Testis (tissue), 3 donors: ENCODE data around the gene SF3B6. TPM values are rescaled to one million over a fixed set of nuclear protein-coding genes. Genes with fewer than 3 reads are reported as not detected.
"Not testable (repeated sequence)": the region's sequence is repeated elsewhere in the genome, so short reads cannot be mapped to it uniquely, and the experiment has no call there.

Experiments used
- DNase-seq: peaks from one replicate; pipeline ENCODE4 v3.0.0-alpha.2; 2019
- H3K27ac ChIP-seq, 2 donors: fragments of 200-600 bp; sonication (generic); one replicate each; pipeline ENCODE4 v1.5.1; 2019
- H3K27me3 ChIP-seq: fragments of 200-600 bp; sonication (generic); one replicate; pipeline ENCODE4 v1.5.1; 2019
- H3K36me3 ChIP-seq: fragments of 200-600 bp; sonication (generic); one replicate; pipeline ENCODE4 v1.5.1; 2017; ENCODE audit warnings: low read depth; ENCODE audit errors: missing control alignments
- H3K4me1 ChIP-seq: fragments of 200-600 bp; sonication (generic); one replicate; pipeline ENCODE4 v1.5.1; 2019
- H3K4me3 ChIP-seq, 2 donors: fragments of 200-600 bp; sonication (generic); one replicate each; pipeline ENCODE4 v1.5.1; 2017 to 2019
- H3K9me3 ChIP-seq: fragments of 200-600 bp; sonication (generic); one replicate; pipeline ENCODE4 v1.5.1; 2017
- CTCF ChIP-seq, 3 experiments: fragments of 450-650 bp in 2 of 3; fragments of 200-600 bp in 1 of 3; sonication (generic) in 1 of 3; IDR thresholded peaks; one replicate each; pipeline ENCODE4 v1.5.1; 2016 to 2019; ENCODE audit warnings: antibody characterized with exemption in 3 of 3, mild to moderate bottlenecking in 2 of 3, moderate library complexity in 1 of 3
- POLR2A ChIP-seq: fragments of 450-650 bp; IDR thresholded peaks from one replicate; pipeline ENCODE4 v1.6.1; 2017; ENCODE audit warnings: antibody characterized with exemption, mild to moderate bottlenecking, moderate library complexity
- WGBS, 2 donors: methylation state at CpG; one replicate each; pipeline ENCODE4 v1.1.5; 2018; 5-methylcytosine and 5-hydroxymethylcytosine counted together
- intact Hi-C: fragments of 100-400 bp; cut with DNase I; formaldehyde crosslinking; loops from one replicate; pipeline ENCODE4 v1.15.1; 2023; ENCODE audit warnings: low total_unique reads
- polyA plus RNA-seq: library from polyadenylated mRNA; stranded (reverse); fragments of 350-450 nt; fragmentation: Illumina TruSeq; extraction: RNeasy Lipid Tissue Mini Kit (QIAGEN cat#74804); gene quantifications from one replicate; pipeline ENCODE4 v1.2.3, GENCODE V29; 2014; ENCODE audit warnings: low read depth, low replicate concordance; ENCODE audit not compliant: insufficient read depth
- total RNA-seq, 2 donors: library from RNA; depleted of rRNA; stranded (reverse); fragments of >200 nt; gene quantifications; one replicate each; pipeline ENCODE4 v1.2.3, GENCODE V29; 2016

Gene SF3B6
- total and polyA plus RNA-seq, 3 donors from 2014 or later = 69.3 to 142 (median 87.4) TPM

DNA sequence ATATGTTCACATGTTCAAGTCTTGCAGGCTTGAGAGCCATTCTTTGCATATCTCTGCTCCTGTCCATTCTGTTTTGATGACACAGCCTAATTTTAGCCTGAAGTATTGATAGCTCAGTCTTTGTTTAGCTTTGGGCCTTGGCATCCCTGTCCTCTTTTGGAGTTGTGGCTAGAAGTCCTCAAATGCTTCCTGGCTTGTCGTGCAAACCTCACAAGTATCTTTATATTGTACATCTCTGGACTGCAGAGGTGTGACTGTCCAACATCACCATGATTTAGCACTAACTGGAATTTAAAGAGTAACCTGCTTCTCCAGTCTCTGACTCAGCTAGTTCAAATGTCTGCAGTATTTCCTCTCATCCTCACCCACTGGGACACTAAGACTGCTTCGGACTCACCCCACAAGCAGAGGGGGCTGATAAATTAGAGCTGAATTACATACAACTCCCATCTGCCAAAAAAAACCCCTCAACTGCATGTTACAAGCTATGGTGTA lies 35.3 kb upstream of the SF3B6 start:
- intact Hi-C loops = no loop called here
- 47 to 56% methylated on average over 2 of the region's 2 CpGs for WGBS, 2 donors

DNA sequence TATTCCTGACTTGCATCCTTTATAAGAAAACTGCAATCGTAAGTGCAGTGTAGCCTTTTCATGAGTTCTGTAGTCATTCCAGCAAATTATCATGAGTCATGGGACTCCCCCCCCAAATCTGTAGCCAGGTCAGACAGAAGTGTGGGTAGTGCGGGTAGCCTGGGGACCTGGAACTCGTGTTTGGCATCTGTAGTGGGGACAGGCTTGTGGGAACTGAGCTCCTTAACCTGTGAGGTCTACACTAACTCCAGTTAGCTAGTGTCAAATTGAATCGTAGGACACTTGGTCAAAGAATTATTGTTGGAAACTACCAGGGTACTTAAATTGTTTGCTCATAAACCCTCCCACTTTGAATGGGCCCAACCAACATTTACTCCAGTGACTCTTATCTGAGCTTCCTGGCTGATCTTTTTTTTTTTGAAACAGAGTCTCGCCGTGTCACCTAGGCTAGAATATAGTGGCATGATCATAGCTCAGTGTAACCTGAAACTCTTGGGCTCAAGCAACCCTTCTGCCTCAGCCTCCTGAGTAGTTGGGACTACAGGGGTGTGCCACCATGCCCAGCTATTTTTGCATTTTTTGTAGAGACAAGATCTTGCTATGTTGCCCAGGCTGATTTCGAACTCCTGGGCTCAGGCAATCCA lies 34.7 kb upstream of the SF3B6 start:
- Histone ChIP-seq H3K4me3 (no peak overlapping the region), H3K9me3 (no peaks in the 10 kb centered on the region), H3K27ac (no peak overlapping the region), H3K4me1 (no peaks in the 10 kb centered on the region), H3K27me3 (no peaks in the 10 kb centered on the region), H3K36me3 (no peaks in the 10 kb centered on the region)
- no peak for TF ChIP-seq POLR2A
- no peak for TF ChIP-seq CTCF (IDR thresholded peaks at IDR 0.05)
- WGBS, 2 donors = 85 to 93% methylated on average over 7 of the region's 7 CpGs
- intact Hi-C loops = no loop called here
- DNase-seq = no peak

More for the DNA sequence above, 35.3 kb upstream of the SF3B6 start:
- H3K4me1 ChIP-seq = no peaks in the 10 kb centered on the region
- H3K27me3 ChIP-seq = no peaks in the 10 kb centered on the region
- no peak for DNase-seq
- H3K9me3 ChIP-seq = no peaks in the 10 kb centered on the region
- H3K27ac ChIP-seq = no peak overlapping the region
- TF ChIP-seq POLR2A (no peak), CTCF (IDR thresholded peaks at IDR 0.05) (no peak)
- H3K36me3 ChIP-seq = no peaks in the 10 kb centered on the region
- no peak overlapping the region for H3K4me3 ChIP-seq

DNA sequence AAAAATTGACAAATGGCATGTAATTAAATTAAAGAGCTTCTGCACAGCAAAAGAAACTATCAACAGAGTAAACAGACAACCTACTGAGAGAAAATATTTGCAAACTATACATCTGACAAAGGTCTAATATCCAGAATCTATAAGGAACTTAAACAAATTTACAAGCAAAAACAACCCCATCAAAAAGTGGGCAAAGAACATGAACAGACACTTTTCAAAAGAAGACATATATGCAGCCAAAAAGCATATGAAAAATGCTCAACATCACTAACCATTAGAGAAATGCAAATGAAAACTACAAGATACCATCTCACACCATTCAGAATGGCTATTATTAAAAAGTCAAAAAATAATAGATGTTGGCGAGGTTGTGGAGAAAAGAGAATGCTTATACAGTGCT lies 33.3 kb upstream of the SF3B6 start:
- DNase-seq, H3K27ac ChIP-seq, H3K27me3 ChIP-seq, H3K4me1 ChIP-seq, intact Hi-C loops, H3K4me3 ChIP-seq, H3K9me3 ChIP-seq, H3K36me3 ChIP-seq: not testable (repeated sequence)
- WGBS, 2 donors = 95 to 100% methylated on average over 1 of the region's 1 CpG

GRCh38 chr2:24107336-24107735 lies 31.2 kb upstream of the SF3B6 start:
- Histone ChIP-seq H3K4me3 (no peak overlapping the region), H3K9me3 (no peaks in the 10 kb centered on the region), H3K27ac (no peak overlapping the region), H3K36me3 (no peaks in the 10 kb centered on the region), H3K4me1 (no peaks in the 10 kb centered on the region), H3K27me3 (no peaks in the 10 kb centered on the region)
- intact Hi-C loops = no loop called here
- no peak for TF ChIP-seq POLR2A
- no peak for TF ChIP-seq CTCF (IDR thresholded peaks at IDR 0.05)
- WGBS, 2 donors = 92 to 97% methylated on average over 1 of the region's 1 CpG
- DNase-seq = no peak

GRCh38 chr2:24106786-24107185 lies 30.7 kb upstream of the SF3B6 start:
- no peak overlapping the region for H3K27ac ChIP-seq
- no peak for DNase-seq
- intact Hi-C loops = no loop called here
- H3K36me3 ChIP-seq = no peaks in the 10 kb centered on the region
- no peaks in the 10 kb centered on the region for H3K4me1 ChIP-seq
- no peak overlapping the region for H3K4me3 ChIP-seq
- H3K9me3 ChIP-seq = no peaks in the 10 kb centered on the region
- H3K27me3 ChIP-seq = no peaks in the 10 kb centered on the region
- no peak for TF ChIP-seq CTCF (IDR thresholded peaks at IDR 0.05)
- TF ChIP-seq POLR2A = no peak
